WI38 (cell line): ENCODE data around the gene AADACL3.
"Not testable (repeated sequence)": the region's sequence is repeated elsewhere in the genome, so short reads cannot be mapped to it uniquely, and the experiment has no call there.

Source experiments
- H3K4me3 ChIP-seq: 2 replicates; pipeline ENCODE4 v1.5.1; 2011; ENCODE audit warnings: low read depth, mild to moderate bottlenecking, control low read depth, low read length
- TF ChIP-seq, protein P1 (sequence below): IDR thresholded peaks from 2 replicates; pipeline ENCODE4 v1.5.1; 2012; ENCODE audit warnings: low read depth, mild to moderate bottlenecking, control low read depth, low read length

Gene AADACL3

DNA sequence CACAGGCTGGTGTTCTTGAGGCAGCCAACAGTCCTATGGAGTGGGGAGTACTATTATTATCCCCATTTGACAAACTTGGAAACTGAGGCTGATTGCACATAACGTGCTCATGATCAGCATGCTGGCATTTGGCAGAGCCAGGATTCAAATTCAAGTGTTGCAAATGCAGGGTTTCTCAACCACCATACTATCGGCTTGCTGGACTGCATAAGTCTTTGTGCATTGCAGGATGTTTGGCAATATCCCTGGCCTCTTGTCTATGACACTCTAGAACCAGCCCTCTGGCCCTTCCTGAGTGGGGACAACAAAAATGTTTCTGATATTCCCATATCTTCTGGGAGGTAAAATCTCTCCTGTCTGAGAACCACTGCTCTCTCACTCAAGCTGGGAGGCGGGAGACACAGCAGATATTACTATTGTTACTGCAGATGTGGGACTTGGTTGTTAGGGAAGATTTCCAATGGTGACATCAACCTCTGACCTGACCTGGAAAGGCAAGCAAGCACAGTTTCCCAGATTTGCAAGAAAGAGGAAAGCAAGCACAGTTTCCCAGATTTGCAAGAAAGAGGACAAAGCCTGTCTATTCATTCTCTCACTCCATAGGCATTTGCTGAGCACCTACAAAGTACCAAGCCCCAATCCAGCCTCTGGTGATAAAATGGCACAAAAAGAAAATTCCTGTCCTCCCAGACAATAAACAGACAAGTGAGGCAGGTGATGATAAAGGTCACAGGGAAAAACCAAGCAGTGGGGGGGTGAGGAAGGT is 1.0 kb upstream of the AADACL3 start:
- no peak overlapping the region for H3K4me3 ChIP-seq

DNA sequence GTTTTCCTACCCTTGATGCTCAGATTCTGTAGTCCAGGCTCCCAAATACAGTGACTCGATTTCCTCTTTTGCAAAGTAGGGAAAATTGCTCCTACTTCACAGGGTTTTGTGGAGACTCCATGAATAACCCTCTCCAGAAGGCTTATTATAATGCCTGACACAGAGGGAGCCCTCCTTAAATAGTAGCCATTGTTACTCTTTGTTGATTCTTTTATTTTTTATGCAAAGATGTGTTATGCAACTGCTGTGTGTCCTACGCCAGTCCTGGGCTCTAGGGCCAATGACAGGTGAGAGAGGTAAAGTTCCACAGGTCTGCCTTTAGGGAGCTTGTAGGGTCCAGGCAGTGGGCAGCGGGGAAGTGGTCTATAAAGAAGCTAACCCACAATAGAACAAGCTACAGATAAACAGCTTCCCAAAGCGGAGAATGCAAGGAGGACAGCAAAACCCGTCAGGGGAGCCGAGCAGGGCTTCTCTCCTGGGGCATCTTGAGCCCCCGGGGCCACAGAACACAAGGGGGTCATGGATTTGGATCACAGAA is 1.5 kb downstream of the AADACL3 start:
- TF ChIP-seq, protein P1, sequence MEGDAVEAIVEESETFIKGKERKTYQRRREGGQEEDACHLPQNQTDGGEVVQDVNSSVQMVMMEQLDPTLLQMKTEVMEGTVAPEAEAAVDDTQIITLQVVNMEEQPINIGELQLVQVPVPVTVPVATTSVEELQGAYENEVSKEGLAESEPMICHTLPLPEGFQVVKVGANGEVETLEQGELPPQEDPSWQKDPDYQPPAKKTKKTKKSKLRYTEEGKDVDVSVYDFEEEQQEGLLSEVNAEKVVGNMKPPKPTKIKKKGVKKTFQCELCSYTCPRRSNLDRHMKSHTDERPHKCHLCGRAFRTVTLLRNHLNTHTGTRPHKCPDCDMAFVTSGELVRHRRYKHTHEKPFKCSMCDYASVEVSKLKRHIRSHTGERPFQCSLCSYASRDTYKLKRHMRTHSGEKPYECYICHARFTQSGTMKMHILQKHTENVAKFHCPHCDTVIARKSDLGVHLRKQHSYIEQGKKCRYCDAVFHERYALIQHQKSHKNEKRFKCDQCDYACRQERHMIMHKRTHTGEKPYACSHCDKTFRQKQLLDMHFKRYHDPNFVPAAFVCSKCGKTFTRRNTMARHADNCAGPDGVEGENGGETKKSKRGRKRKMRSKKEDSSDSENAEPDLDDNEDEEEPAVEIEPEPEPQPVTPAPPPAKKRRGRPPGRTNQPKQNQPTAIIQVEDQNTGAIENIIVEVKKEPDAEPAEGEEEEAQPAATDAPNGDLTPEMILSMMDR = no peak
- no peak overlapping the region for H3K4me3 ChIP-seq

More for the DNA sequence above, 1.0 kb upstream of the AADACL3 start:
- TF ChIP-seq, protein P1 = no peak

DNA sequence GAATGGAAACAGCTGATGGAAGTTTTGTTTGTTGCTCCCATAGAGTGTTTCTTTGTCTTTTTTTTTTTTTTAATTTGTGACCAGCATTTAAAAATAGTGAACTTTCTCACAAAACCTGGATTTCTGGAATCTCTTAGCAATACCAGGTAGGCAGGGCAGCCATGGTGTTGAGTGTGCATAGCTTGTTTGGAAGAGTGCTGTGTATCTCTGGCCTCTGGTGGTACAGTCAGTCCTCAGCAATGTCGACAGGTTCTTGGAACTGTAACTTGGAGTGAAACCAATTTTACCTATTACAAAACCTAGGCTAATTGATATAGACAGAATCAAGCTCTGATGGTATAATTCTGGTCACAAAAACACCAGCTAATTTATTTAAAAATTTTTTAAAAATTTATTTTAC is 6.7 kb downstream of the AADACL3 start:
- no peak overlapping the region for H3K4me3 ChIP-seq
- TF ChIP-seq, protein P1 = no peak

DNA sequence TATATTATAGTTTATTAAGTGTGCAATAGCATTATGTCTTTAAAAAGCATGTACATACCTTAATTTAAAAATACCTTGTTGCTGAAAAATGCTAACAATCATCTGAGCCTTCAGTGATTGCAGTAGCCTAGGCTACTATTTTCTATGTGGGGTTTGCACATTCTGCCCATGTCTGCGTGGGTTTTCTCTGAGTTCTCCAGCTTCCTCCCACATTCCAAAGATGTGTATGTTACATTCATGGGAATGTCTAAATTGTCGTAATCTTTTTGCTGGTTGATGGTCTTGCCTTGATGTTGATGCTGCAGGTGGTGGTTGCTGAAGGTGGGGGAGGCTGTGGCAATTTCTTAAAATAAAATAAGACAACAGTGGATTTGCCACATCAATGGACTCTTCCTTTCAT is 12.5 kb downstream of the AADACL3 start:
- H3K4me3 ChIP-seq = no peak overlapping the region
- TF ChIP-seq, protein P1 = no peak

DNA sequence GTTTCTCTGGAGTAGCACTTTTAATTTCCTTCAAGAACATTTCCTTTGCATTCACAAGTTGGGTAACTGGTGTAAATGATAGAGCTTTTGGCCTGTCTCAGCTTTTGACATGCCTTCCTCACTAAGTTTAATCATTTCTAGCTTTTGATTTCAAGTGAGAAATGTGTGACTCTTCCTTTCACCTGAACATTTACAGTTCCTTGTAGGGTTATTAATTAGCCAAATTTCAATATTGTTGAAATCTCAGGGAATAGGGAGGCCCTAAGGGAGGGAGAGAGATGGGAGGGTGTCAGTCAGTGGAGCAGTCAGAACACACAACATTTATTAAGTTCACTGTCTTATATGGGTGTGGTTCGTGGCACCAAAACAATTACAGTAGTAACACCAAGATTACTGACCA is 14.2 kb downstream of the AADACL3 start:
- TF ChIP-seq, protein P1 = no peak

DNA sequence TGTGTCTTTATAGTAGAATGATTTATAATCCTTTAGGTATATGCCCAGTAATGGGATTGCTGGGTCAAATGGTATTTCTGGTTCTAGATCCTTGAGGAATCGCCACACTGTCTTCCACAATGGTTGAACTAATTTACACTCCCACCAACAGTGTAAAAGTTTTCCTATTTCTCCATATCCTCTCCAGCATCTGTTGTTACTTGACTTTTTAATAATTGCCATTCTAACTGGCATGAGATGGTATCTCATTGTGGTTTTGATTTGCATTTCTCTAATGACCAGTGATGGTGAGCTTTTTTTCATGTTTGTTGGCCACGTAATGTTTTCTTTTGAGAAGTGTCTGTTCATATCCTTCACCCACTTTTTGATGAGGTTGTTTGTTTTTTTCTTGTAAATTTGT is 15.2 kb downstream of the AADACL3 start:
- H3K4me3 ChIP-seq = not testable (repeated sequence)

More for the DNA sequence above, 14.2 kb downstream of the AADACL3 start:
- no peak overlapping the region for H3K4me3 ChIP-seq

DNA sequence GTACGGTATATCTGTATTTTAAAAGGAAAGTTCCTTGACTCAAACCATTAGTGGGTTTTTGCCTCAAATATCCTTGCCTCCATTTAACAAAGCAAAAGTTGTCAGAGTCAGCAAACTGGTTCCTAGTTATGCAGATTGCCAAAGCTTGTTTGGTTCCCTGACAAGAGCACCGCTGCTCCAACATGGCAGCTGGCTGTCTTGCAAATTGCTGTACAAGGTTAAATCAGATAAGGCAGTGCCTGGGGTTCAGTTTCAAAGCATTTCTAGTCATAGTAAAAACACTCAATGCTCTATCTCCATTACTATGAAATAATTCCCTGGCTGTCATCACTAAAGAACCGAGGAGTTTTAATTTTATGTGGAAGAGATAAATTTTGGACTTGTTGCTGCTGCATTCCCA is 18.7 kb downstream of the AADACL3 start:
- no peak overlapping the region for H3K4me3 ChIP-seq
- TF ChIP-seq, protein P1 = no peak
